BLaER1 (cell line): ENCODE data around the gene PDE10A.
A peak's percentile ranks its signal among the peaks of the same experiment; 100 is the strongest.

Source experiments
- H3K27ac ChIP-seq: shearing (Covaris generic); formaldehyde crosslinking; 2 replicates; pipeline ENCODE4 v1.8.1; 2022
- H3K27me3 ChIP-seq: shearing (Covaris generic); formaldehyde crosslinking; 2 replicates; pipeline ENCODE4 v1.8.1; 2022
- H3K36me3 ChIP-seq: shearing (Covaris generic); formaldehyde crosslinking; 2 replicates; pipeline ENCODE4 v1.8.1; 2022
- H3K4me1 ChIP-seq: shearing (Covaris generic); formaldehyde crosslinking; 2 replicates; pipeline ENCODE4 v1.8.1; 2022
- H3K4me2 ChIP-seq: shearing (Covaris generic); formaldehyde crosslinking; 2 replicates; pipeline ENCODE4 v1.8.1; 2022
- H3K4me3 ChIP-seq: shearing (Covaris generic); formaldehyde crosslinking; 2 replicates; pipeline ENCODE4 v1.8.1; 2022
- H3K9ac ChIP-seq: shearing (Covaris generic); formaldehyde crosslinking; 2 replicates; pipeline ENCODE4 v1.8.1; 2022
- H3K9me3 ChIP-seq: shearing (Covaris generic); formaldehyde crosslinking; 2 replicates; pipeline ENCODE4 v1.8.1; 2022
- H4K20me1 ChIP-seq: shearing (Covaris generic); formaldehyde crosslinking; 2 replicates; pipeline ENCODE4 v1.8.1; 2022
- Cebpa-rat ChIP-seq: shearing (Covaris generic); IDR thresholded peaks from 2 replicates; pipeline ENCODE4 v1.8.1; 2022

The PDE10A gene

DNA sequence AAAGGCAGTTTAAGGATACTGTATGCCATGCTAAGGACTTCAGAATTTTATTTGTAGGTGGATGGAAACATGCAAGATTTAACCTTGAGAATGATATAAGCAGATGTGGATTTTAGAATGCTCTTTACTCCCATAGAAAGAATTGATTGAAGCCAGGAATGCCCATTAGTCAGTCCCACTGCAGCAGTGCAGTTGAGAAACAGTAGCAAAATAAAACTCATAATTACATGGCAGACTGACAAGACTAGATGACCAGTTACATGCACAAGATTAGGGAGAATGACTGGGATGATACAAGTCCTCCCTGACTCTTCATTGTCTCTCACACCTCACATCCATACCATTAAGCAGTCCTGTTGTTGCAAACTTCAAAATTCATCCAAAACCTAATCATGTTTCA lies 83.9 kb downstream of the PDE10A start:
- Histone ChIP-seq H3K9ac (no peak overlapping the region), H3K9me3 (no peaks in the 10 kb centered on the region), H3K27ac (no peak overlapping the region), H3K4me3 (no peak overlapping the region), H4K20me1 (no peaks in the 10 kb centered on the region), H3K36me3 (no peaks in the 10 kb centered on the region), H3K27me3 (no peaks in the 10 kb centered on the region), H3K4me2 (no peak overlapping the region), H3K4me1 (no peaks in the 10 kb centered on the region)
- TF ChIP-seq Cebpa-rat: no peak

DNA sequence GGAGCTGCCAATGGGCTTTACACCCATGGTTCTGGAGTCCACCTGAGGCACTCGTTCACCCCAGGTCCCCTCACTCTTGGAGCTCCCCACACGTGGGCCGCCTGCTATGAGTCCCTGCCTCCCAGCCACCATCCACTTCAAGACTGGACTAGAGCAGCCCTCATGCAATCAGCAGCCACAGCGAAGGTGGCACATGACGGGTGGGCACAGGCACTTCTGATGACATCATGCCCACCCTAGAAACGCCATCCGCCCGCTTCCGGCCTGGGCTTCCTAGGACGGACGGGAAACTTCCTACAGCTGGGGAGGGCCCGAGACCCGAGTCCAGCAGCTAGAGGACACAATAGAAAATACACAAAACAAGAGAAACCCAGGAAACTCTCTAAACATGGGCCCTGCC lies 85.5 kb downstream of the PDE10A start:
- Histone ChIP-seq H3K4me1 (no peaks in the 10 kb centered on the region), H3K27ac (no peak overlapping the region), H3K4me2 (no peak overlapping the region), H3K36me3 (no peaks in the 10 kb centered on the region), H4K20me1 (no peaks in the 10 kb centered on the region), H3K9ac (no peak overlapping the region), H3K4me3 (no peak overlapping the region), H3K9me3 (no peaks in the 10 kb centered on the region), H3K27me3 (no peaks in the 10 kb centered on the region)
- TF ChIP-seq Cebpa-rat: no peak

DNA sequence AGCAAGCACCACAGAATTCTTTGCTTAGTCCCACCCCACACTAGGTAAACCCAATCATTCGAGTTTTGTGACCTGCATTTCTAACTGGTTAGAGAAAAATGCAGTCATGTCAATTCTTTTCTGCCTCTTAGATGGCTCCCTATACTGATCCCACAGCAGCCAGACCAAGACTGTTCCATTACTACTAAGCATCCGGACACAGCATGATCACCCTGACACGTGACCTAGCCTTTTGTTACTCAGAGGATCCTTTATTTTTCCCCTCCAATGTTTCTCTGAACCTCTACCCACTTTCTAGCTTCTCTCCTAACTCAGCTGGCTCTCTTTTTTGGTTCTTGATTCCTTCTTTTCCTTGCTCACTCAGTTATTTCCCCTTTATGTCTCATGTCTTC lies 87.9 kb downstream of the PDE10A start:
- H4K20me1 ChIP-seq: no peaks in the 10 kb centered on the region
- no peak for TF ChIP-seq Cebpa-rat
- no peaks in the 10 kb centered on the region for H3K27me3 ChIP-seq
- H3K4me1 ChIP-seq: peaks cover 19% of the 10 kb centered on the region
- no peaks in the 10 kb centered on the region for H3K9me3 ChIP-seq
- H3K9ac ChIP-seq: no peak overlapping the region
- no peak overlapping the region for H3K27ac ChIP-seq
- H3K4me3 ChIP-seq: no peak overlapping the region
- no peaks in the 10 kb centered on the region for H3K36me3 ChIP-seq
- no peak overlapping the region for H3K4me2 ChIP-seq

GRCh38 chr6:165574220-165575157 lies 88.6 kb downstream of the PDE10A start:
- Histone ChIP-seq H3K4me3 (no peak overlapping the region), H3K9me3 (no peaks in the 10 kb centered on the region), H3K4me1 (peaks cover 19% of the 10 kb centered on the region), H3K27ac (no peak overlapping the region), H3K27me3 (no peaks in the 10 kb centered on the region), H3K4me2 (no peak overlapping the region), H4K20me1 (no peaks in the 10 kb centered on the region), H3K36me3 (no peaks in the 10 kb centered on the region), H3K9ac (no peak overlapping the region)
- no peak for TF ChIP-seq Cebpa-rat

DNA sequence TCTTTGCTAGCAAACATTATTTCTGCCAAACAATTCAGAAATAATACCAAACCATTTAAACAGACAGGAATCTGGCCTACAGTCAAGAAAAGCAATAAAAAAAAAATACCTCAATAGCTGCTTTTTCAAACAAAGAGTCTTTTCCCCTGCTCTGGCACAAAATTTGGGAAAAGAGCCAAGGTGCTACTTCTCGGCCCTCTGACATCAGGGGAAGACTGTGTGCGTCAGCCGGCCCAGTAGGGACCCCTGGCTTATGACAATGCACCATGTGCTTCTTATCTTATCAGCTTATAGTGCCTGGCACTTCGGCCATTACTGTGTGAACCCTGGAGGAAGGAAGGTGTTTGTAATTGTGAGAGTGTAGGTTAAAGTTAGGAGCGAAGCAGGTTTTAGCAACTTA lies 89.4 kb downstream of the PDE10A start:
- Histone ChIP-seq H3K9ac (no peak overlapping the region), H3K4me2 (no peak overlapping the region), H3K4me3 (no peak overlapping the region), H3K27ac (no peak overlapping the region), H3K27me3 (no peaks in the 10 kb centered on the region), H3K9me3 (no peaks in the 10 kb centered on the region), H3K36me3 (no peaks in the 10 kb centered on the region), H4K20me1 (no peaks in the 10 kb centered on the region), H3K4me1 (peaks cover 19% of the 10 kb centered on the region)
- no peak for TF ChIP-seq Cebpa-rat

- TF ChIP-seq Cebpa-rat: no peak
- no peaks in the 10 kb centered on the region for H4K20me1 ChIP-seq
- peaks cover 19% of the 10 kb centered on the region for H3K4me1 ChIP-seq
- peak overlapping the region; percentile 64 for H3K4me2 ChIP-seq
- no peak overlapping the region for H3K4me3 ChIP-seq
- H3K36me3 ChIP-seq: no peaks in the 10 kb centered on the region
- no peak overlapping the region for H3K27ac ChIP-seq
- no peaks in the 10 kb centered on the region for H3K27me3 ChIP-seq
- H3K9me3 ChIP-seq: no peaks in the 10 kb centered on the region
- no peak overlapping the region for H3K9ac ChIP-seq
Measured at GRCh38 chr6:165571721-165572132, 91.3 kb downstream of the PDE10A start.

GRCh38 chr6:165571068-165571682 lies 91.9 kb downstream of the PDE10A start:
- Histone ChIP-seq H3K36me3 (no peaks in the 10 kb centered on the region), H3K4me3 (no peak overlapping the region), H3K4me2 (peak overlapping the region; percentile 64), H3K9me3 (no peaks in the 10 kb centered on the region), H3K4me1 (peaks cover 19% of the 10 kb centered on the region), H4K20me1 (no peaks in the 10 kb centered on the region), H3K27me3 (no peaks in the 10 kb centered on the region), H3K27ac (no peak overlapping the region), H3K9ac (no peak overlapping the region)
- no peak for TF ChIP-seq Cebpa-rat

GRCh38 chr6:165568326-165568725 lies 94.7 kb downstream of the PDE10A start:
- TF ChIP-seq Cebpa-rat: no peak
- H4K20me1 ChIP-seq: no peaks in the 10 kb centered on the region
- H3K27ac ChIP-seq: no peak overlapping the region

DNA sequence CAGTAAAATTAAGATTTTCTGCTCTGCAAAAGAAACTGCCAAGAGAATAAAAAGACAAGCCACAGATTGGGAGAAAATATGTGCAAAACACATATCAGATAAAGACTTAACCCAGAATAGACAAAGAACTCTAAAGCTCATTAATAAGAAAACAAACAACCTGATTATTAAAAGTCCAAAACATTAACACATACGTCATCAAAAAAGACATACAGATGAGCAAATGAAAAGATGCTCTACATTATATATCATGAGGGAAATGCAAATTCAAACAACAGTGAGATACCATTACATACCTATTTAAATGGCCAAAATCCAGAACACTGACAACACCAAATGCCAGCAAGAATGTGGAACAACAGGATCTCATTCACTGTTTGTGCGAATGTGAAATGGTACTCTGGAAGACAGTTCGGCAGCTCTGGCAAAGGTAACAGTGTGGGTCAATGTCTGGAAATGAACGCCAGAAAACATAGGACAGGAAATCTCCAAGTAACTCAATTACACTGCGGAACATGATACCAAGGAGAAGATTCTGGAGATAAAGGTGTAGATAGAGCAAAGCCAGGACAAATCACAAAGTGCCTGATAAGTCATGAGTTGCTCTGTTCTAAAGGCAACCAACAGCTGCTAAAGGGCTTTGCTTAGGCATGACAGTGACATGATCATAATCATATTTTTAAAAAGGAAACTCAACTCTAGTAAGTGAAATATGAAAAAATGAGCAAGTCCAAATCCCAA lies 96.8 kb downstream of the PDE10A start:
- TF ChIP-seq Cebpa-rat: no peak
- no peak overlapping the region for H3K4me3 ChIP-seq
- no peaks in the 10 kb centered on the region for H3K36me3 ChIP-seq
- H4K20me1 ChIP-seq: no peaks in the 10 kb centered on the region
- no peaks in the 10 kb centered on the region for H3K9me3 ChIP-seq
- no peak overlapping the region for H3K4me2 ChIP-seq
- no peak overlapping the region for H3K27ac ChIP-seq
- peaks cover 8% of the 10 kb centered on the region for H3K4me1 ChIP-seq
- H3K27me3 ChIP-seq: no peaks in the 10 kb centered on the region
- H3K9ac ChIP-seq: no peak overlapping the region

More at GRCh38 chr6:165568326-165568725, 94.7 kb downstream of the PDE10A start:
- no peaks in the 10 kb centered on the region for H3K36me3 ChIP-seq
- no peaks in the 10 kb centered on the region for H3K9me3 ChIP-seq
- H3K4me1 ChIP-seq: peaks cover 19% of the 10 kb centered on the region
- H3K4me2 ChIP-seq: no peak overlapping the region
- H3K27me3 ChIP-seq: no peaks in the 10 kb centered on the region
- no peak overlapping the region for H3K9ac ChIP-seq
- no peak overlapping the region for H3K4me3 ChIP-seq
